ENCODE measurements around the gene CACNA2D3. TPM values are rescaled to one million over a fixed set of nuclear protein-coding genes. Genes with fewer than 3 reads are reported as not detected.
A peak's percentile ranks its signal among the peaks of the same experiment; 100 is the strongest.

CACNA2D3 gene
- total RNA-seq, 1 experiment from 2014 or later: 1.6 TPM

DNA sequence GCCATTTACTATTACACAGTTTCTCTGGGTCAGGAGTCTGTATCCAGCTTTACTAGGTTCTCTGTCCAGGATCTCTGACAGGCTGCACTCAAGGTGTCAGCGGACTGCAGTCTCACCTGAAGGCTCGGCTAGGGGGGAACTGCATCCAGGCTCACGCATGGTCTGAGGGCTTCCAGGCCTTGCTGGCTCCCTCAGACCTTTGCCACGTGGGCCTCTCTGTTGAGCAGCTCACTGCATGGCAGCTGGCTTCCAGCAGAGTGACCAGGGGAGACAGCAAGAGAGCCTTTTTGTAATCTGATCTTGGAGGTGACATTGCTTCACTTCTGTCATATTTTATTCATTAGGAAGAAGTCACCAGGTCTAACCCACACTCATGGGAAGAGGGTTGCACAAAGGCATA lies 152.3 kb downstream of the CACNA2D3 start:
- Histone ChIP-seq H3K4me3 (ENCODE audit: insufficient read depth, low read depth, low read length) (no peak overlapping the region), H3K36me3 (replicated peaks; ENCODE audit: control insufficient read depth, insufficient read depth, low read length) (no peaks in the 10 kb centered on the region), H3K27me3 (ENCODE audit: control insufficient read depth, insufficient read depth, low read length) (no peaks in the 10 kb centered on the region)
- DNase-seq: no peak

- DNase-seq: no peak
- Histone ChIP-seq H3K36me3 (replicated peaks; ENCODE audit: control insufficient read depth, insufficient read depth, low read length) (no peaks in the 10 kb centered on the region), H3K4me3 (ENCODE audit: insufficient read depth, low read depth, low read length) (no peak overlapping the region), H3K27me3 (ENCODE audit: control insufficient read depth, insufficient read depth, low read length) (no peaks in the 10 kb centered on the region)
Measured at GRCh38 chr3:54279005-54279583, 156.7 kb downstream of the CACNA2D3 start.

GRCh38 chr3:54283470-54283869 lies 161.1 kb downstream of the CACNA2D3 start:
- H3K27me3 ChIP-seq (ENCODE audit: control insufficient read depth, insufficient read depth, low read length): no peaks in the 10 kb centered on the region
- H3K4me3 ChIP-seq (ENCODE audit: insufficient read depth, low read depth, low read length): no peak overlapping the region
- DNase-seq: no peak
- no peaks in the 10 kb centered on the region for H3K36me3 ChIP-seq (replicated peaks; ENCODE audit: control insufficient read depth, insufficient read depth, low read length)

DNA sequence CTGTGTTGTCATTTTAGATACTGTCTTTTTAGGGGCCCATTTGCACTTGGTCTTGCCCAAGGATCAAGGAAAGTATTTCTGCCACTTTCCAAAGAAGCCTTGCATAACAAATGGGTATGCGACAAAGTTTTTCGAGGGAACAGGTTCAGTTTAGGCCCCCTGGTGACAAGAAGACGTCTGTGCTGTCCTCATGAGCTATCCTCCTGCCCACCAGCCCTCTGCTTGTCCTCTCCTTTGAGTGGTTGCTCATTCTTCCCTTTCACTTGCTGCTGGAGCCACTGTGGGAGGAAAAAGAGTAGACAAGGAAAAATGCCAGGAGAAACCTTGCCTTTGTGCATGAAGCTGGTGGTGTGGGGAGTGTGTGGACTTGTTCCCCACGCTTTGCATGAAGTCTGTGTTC lies 171.9 kb downstream of the CACNA2D3 start:
- no peak overlapping the region for H3K4me3 ChIP-seq (ENCODE audit: insufficient read depth, low read depth, low read length)
- peak; percentile 39 for DNase-seq
- no peaks in the 10 kb centered on the region for H3K36me3 ChIP-seq (replicated peaks; ENCODE audit: control insufficient read depth, insufficient read depth, low read length)
- H3K27me3 ChIP-seq (ENCODE audit: control insufficient read depth, insufficient read depth, low read length): no peaks in the 10 kb centered on the region

GRCh38 chr3:54296531-54296930 lies 174.2 kb downstream of the CACNA2D3 start:
- no peak for DNase-seq
- Histone ChIP-seq H3K27me3 (ENCODE audit: control insufficient read depth, insufficient read depth, low read length) (no peaks in the 10 kb centered on the region), H3K36me3 (replicated peaks; ENCODE audit: control insufficient read depth, insufficient read depth, low read length) (no peaks in the 10 kb centered on the region), H3K4me3 (ENCODE audit: insufficient read depth, low read depth, low read length) (no peak overlapping the region)

DNA sequence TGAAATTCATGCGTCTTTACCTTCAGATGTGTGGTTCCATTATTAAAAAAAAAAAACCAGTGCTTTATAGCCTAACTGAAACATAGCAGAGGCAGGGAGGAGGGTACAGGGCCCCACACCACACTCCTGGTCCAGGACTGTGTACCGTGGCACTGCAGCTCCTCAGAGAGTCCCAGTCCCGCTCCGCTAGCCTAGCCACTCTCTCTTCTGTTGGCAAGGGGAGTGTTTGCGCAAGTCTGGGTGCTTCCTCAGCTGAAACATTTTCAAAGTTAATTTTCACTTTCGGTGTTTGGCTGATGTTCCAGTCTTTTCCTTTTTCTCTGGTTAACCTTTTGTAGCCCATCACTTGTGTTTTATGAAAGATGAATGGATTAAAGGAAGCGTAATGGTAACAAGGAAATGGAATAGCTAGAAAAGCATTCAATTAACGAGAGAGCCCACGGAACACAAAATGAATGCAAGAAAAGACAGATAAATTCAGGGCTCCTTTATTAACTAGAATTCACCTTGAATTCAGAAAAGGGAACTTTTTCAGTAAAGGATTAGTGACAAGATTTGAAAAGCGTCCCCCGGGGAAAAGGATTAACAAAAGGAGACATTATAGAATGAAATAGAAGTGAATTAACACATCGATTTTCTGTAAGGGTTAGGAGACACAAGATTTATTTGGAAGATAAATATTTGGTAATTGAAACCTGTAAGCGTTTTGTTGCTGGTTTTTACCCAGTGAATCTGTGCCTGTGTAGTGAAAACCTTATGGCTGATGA lies 177.0 kb downstream of the CACNA2D3 start:
- no peak for DNase-seq
- Histone ChIP-seq H3K27me3 (ENCODE audit: control insufficient read depth, insufficient read depth, low read length) (no peaks in the 10 kb centered on the region), H3K36me3 (replicated peaks; ENCODE audit: control insufficient read depth, insufficient read depth, low read length) (no peaks in the 10 kb centered on the region), H3K4me3 (ENCODE audit: insufficient read depth, low read depth, low read length) (no peak overlapping the region)

GRCh38 chr3:54303517-54304375 lies 181.4 kb downstream of the CACNA2D3 start:
- DNase-seq: no peak
- H3K27me3 ChIP-seq (ENCODE audit: control insufficient read depth, insufficient read depth, low read length): no peaks in the 10 kb centered on the region
- H3K36me3 ChIP-seq (replicated peaks; ENCODE audit: control insufficient read depth, insufficient read depth, low read length): no peaks in the 10 kb centered on the region
- H3K4me3 ChIP-seq (ENCODE audit: insufficient read depth, low read depth, low read length): no peak overlapping the region

DNA sequence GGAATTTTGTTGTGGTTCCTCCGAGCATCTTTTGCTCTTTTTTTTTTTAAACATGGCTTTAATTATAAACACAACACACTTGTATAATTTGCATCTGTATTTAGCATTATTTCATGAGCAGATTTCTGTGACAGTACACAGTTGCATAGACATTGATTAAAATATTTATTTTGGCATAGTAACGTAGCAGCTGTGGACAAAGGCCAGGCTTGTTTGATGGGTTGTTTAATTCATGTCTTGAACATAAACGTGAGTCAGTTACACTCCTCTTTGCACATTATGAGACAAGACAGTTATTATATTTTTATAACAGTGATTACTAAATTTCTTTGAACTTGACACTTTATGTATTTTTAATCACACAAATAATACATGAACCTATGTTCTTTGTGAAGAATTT lies 182.5 kb downstream of the CACNA2D3 start:
- Histone ChIP-seq H3K27me3 (ENCODE audit: control insufficient read depth, insufficient read depth, low read length) (no peaks in the 10 kb centered on the region), H3K4me3 (ENCODE audit: insufficient read depth, low read depth, low read length) (no peak overlapping the region), H3K36me3 (replicated peaks; ENCODE audit: control insufficient read depth, insufficient read depth, low read length) (no peaks in the 10 kb centered on the region)
- no peak for DNase-seq

GRCh38 chr3:54305409-54306099 lies 183.2 kb downstream of the CACNA2D3 start:
- H3K4me3 ChIP-seq (ENCODE audit: insufficient read depth, low read depth, low read length): no peak overlapping the region
- no peaks in the 10 kb centered on the region for H3K36me3 ChIP-seq (replicated peaks; ENCODE audit: control insufficient read depth, insufficient read depth, low read length)
- no peaks in the 10 kb centered on the region for H3K27me3 ChIP-seq (ENCODE audit: control insufficient read depth, insufficient read depth, low read length)
- no peak for DNase-seq

DNA sequence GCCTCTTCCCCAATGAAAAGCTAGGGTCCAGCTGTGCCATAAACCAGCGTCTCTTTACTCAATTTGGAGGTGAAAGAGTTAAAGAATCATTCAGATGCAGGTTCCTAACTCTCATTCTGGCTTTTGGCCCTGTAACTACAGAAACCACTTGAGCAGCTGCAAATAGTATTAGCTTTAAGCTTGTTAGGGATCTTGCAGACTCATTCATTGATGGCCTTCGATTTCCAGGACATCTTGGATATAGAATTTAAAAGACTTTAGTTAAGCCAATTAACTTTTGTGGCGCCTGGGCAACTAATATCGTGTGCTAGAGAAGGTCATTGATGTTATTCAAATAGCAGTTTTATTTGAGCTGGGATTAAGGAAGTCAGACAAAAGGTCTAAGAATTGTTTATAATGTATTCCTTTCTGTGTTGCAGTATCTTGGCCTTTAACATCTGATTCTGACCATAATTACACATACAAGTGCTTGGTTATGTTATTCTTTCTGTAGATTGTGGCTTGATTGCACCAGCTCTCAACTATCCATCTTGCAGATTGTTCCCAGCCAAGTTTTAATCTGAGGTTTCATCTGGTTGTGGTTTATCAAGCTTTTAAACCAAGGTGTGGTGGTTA lies 185.3 kb downstream of the CACNA2D3 start:
- Histone ChIP-seq H3K36me3 (replicated peaks; ENCODE audit: control insufficient read depth, insufficient read depth, low read length) (no peaks in the 10 kb centered on the region), H3K27me3 (ENCODE audit: control insufficient read depth, insufficient read depth, low read length) (no peaks in the 10 kb centered on the region)
- DNase-seq: no peak

GRCh38 chr3:54309601-54310000 lies 187.2 kb downstream of the CACNA2D3 start:
- Histone ChIP-seq H3K4me3 (ENCODE audit: insufficient read depth, low read depth, low read length) (no peak overlapping the region), H3K36me3 (replicated peaks; ENCODE audit: control insufficient read depth, insufficient read depth, low read length) (no peaks in the 10 kb centered on the region), H3K27me3 (ENCODE audit: control insufficient read depth, insufficient read depth, low read length) (no peaks in the 10 kb centered on the region)
- no peak for DNase-seq

More for the DNA sequence above, 185.3 kb downstream of the CACNA2D3 start:
- no peak overlapping the region for H3K4me3 ChIP-seq (ENCODE audit: insufficient read depth, low read depth, low read length)

- no peaks in the 10 kb centered on the region for H3K27me3 ChIP-seq (ENCODE audit: control insufficient read depth, insufficient read depth, low read length)
- H3K4me3 ChIP-seq (ENCODE audit: insufficient read depth, low read depth, low read length): no peak overlapping the region
- no peak for DNase-seq
- H3K36me3 ChIP-seq (replicated peaks; ENCODE audit: control insufficient read depth, insufficient read depth, low read length): no peaks in the 10 kb centered on the region
Measured at GRCh38 chr3:54311211-54311747, 188.9 kb downstream of the CACNA2D3 start.

DNA sequence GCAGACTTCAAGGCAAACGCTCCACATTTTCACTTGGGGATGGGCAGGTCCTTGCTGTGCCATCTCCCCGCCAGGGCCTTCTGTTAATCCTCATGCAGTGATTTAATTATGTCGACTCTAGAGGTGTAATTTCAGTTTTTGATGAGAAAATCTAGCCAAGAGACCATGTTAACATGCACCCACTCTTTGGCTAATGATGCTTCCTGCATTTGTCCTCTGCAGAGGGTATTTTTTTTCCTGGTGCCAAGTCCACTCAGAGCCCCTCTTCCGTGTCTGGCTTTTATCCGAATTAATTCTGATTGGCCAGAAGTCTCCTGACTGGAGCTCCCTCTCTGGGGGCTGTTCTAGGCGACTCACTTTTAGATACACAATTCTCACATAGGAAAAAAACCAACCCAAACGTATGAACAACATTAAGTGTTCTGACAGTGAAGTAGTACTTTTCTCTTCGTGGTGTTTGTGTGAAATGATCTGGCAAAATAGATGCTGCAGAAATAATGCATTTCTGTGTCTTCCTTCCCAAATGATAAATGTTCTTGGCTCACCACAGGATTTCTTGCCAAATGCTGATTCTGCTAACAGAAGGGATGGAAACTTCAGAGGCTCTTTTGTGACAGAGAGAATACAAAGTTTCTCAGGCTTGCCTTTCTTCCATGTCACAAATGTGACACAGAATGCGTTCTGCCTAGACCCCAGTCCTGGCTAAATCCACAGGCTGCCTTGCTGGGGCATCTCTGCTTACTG lies 190.0 kb downstream of the CACNA2D3 start:
- Histone ChIP-seq H3K4me3 (ENCODE audit: insufficient read depth, low read depth, low read length) (no peak overlapping the region), H3K27me3 (ENCODE audit: control insufficient read depth, insufficient read depth, low read length) (no peaks in the 10 kb centered on the region), H3K36me3 (replicated peaks; ENCODE audit: control insufficient read depth, insufficient read depth, low read length) (no peaks in the 10 kb centered on the region)
- no peak for DNase-seq

All from H7 (cell line).